ENCODE results near the gene CRYZL1. TPM values are rescaled to one million over a fixed set of nuclear protein-coding genes. Genes with fewer than 3 reads are reported as not detected.
A peak's percentile ranks its signal among the peaks of the same experiment; 100 is the strongest.
"Not testable (repeated sequence)": the region's sequence is repeated elsewhere in the genome, so short reads cannot be mapped to it uniquely, and the experiment has no call there.

Gene CRYZL1
- total RNA-seq, 1 experiment from 2014 or later = 24.8 TPM

- no peak for DNase-seq (ENCODE audit: low read depth, low spot score)
- H3K4me3 ChIP-seq (ENCODE audit: low read depth in 2 of 2, low read length in 2 of 2) = no peak overlapping the region
- H3K27ac ChIP-seq (ENCODE audit: low read length) = peak overlapping the region; percentile 59; the same call in 1 of the 2 replicates
- H3K9me3 ChIP-seq (ENCODE audit: control insufficient read depth, insufficient read depth, low read depth, low read length) = no peaks in the 10 kb centered on the region
- no peaks in the 10 kb centered on the region for H3K27me3 ChIP-seq (ENCODE audit: control insufficient read depth, insufficient read depth, low read length)
- intact Hi-C loops (cut with micrococcal nuclease; ENCODE audit: unreplicated experiment) = no loop called here
- peak; percentile 49; the same call in 1 of the 2 replicates for ATAC-seq
- ChIA-PET POLR2A (no interaction called here), CTCF (interaction anchor here (0.6 kb wide), 1 partner anchor 79 kb away, joined by 3 read pairs; no protein-coding TSS in a partner anchor)
- no TSS peak for BruUV-seq (replicated peaks)
- H3K36me3 ChIP-seq (ENCODE audit: control insufficient read depth, insufficient read depth, low read length) = peaks cover 24% of the 10 kb centered on the region
- TF ChIP-seq, protein P1, sequence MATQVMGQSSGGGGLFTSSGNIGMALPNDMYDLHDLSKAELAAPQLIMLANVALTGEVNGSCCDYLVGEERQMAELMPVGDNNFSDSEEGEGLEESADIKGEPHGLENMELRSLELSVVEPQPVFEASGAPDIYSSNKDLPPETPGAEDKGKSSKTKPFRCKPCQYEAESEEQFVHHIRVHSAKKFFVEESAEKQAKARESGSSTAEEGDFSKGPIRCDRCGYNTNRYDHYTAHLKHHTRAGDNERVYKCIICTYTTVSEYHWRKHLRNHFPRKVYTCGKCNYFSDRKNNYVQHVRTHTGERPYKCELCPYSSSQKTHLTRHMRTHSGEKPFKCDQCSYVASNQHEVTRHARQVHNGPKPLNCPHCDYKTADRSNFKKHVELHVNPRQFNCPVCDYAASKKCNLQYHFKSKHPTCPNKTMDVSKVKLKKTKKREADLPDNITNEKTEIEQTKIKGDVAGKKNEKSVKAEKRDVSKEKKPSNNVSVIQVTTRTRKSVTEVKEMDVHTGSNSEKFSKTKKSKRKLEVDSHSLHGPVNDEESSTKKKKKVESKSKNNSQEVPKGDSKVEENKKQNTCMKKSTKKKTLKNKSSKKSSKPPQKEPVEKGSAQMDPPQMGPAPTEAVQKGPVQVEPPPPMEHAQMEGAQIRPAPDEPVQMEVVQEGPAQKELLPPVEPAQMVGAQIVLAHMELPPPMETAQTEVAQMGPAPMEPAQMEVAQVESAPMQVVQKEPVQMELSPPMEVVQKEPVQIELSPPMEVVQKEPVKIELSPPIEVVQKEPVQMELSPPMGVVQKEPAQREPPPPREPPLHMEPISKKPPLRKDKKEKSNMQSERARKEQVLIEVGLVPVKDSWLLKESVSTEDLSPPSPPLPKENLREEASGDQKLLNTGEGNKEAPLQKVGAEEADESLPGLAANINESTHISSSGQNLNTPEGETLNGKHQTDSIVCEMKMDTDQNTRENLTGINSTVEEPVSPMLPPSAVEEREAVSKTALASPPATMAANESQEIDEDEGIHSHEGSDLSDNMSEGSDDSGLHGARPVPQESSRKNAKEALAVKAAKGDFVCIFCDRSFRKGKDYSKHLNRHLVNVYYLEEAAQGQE (IDR thresholded peaks at IDR 0.05; ENCODE audit: insufficient read depth in 1 of 2, low read depth in 2 of 2, low read length in 1 of 2) = no peak
- TF ChIP-seq TCF7L2 (IDR thresholded peaks at IDR 0.05; ENCODE audit: low read depth, low read length) (no peak), POLR2AphosphoS5 (IDR thresholded peaks at IDR 0.05; ENCODE audit: low read depth, low read length) (peak; percentile 43; the same call in 1 of the 2 replicates)
- H3K4me1 ChIP-seq (ENCODE audit: control insufficient read depth, insufficient read depth, low read length) = no peaks in the 10 kb centered on the region; the same call in 1 of the 2 replicates
- in situ Hi-C loops (cut with HindIII; ENCODE audit: low pct_unique_long_range_greater_than_20kb, low sequenced_read_pairs) = no loop called here
These were observed 62.5 kb downstream of the CRYZL1 start for GRCh38 chr21:33578959-33579542.

DNA sequence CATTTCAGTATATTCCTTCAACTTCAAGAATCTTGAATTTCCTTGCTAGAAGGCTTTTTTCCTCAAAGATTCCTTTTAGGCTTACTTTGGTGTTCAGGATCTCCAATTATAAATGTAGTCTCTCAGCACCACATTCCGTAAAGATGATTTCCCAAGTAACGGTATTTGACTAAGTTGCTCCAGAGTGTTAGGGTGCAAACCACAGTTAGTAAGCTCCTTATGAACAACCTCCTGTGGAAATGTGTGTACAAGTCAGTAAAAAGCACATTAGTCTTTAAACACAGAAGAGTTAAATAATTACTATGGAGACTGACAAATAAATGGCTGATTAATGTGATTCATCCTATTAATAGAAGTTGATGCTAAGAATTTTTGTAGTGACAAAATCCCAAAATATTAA lies 63.3 kb downstream of the CRYZL1 start:
- Histone ChIP-seq H3K9me3 (ENCODE audit: control insufficient read depth, insufficient read depth, low read depth, low read length) (no peaks in the 10 kb centered on the region), H3K27me3 (ENCODE audit: control insufficient read depth, insufficient read depth, low read length) (no peaks in the 10 kb centered on the region), H3K36me3 (ENCODE audit: control insufficient read depth, insufficient read depth, low read length) (peaks cover 26% of the 10 kb centered on the region), H3K4me1 (ENCODE audit: control insufficient read depth, insufficient read depth, low read length) (no peaks in the 10 kb centered on the region; the same call in 1 of the 2 replicates), H3K27ac (ENCODE audit: low read length) (no peak overlapping the region), H3K4me3 (ENCODE audit: low read depth in 2 of 2, low read length in 2 of 2) (no peak overlapping the region)
- ATAC-seq (no peak), DNase-seq (ENCODE audit: low read depth, low spot score) (no peak)
- ChIA-PET CTCF (no interaction called here), POLR2A (no interaction called here)
- TF ChIP-seq POLR2AphosphoS5 (IDR thresholded peaks at IDR 0.05; ENCODE audit: low read depth, low read length) (no peak), CTCF (IDR thresholded peaks at IDR 0.05) (no peak), SIN3A (IDR thresholded peaks at IDR 0.05; ENCODE audit: borderline replicate concordance, insufficient read depth, low read depth, low read length) (no peak), TCF7L2 (IDR thresholded peaks at IDR 0.05; ENCODE audit: low read depth, low read length) (no peak)
- TF ChIP-seq, protein P1 (IDR thresholded peaks at IDR 0.05; ENCODE audit: insufficient read depth in 1 of 2, low read depth in 2 of 2, low read length in 1 of 2) = no peak
- intact Hi-C loops (cut with micrococcal nuclease; ENCODE audit: unreplicated experiment) = no loop called here
- in situ Hi-C loops (cut with HindIII; ENCODE audit: low pct_unique_long_range_greater_than_20kb, low sequenced_read_pairs) = no loop called here
- BruUV-seq (replicated peaks) = no TSS peak

- in situ Hi-C loops (cut with HindIII; ENCODE audit: low pct_unique_long_range_greater_than_20kb, low sequenced_read_pairs); POLR2A ChIA-PET; H3K27ac ChIP-seq (ENCODE audit: low read length); H3K4me3 ChIP-seq (ENCODE audit: low read depth in 2 of 2, low read length in 2 of 2); DNase-seq (ENCODE audit: low read depth, low spot score); H3K27me3 ChIP-seq (ENCODE audit: control insufficient read depth, insufficient read depth, low read length); intact Hi-C loops (cut with micrococcal nuclease; ENCODE audit: unreplicated experiment); H3K4me1 ChIP-seq (ENCODE audit: control insufficient read depth, insufficient read depth, low read length); H3K9me3 ChIP-seq (ENCODE audit: control insufficient read depth, insufficient read depth, low read depth, low read length): not testable (repeated sequence)
- peak; percentile 62; the same call in 1 of the 2 replicates for ATAC-seq
- CTCF ChIA-PET = interaction anchor here (0.7 kb wide), 1 partner anchor 18 kb away, joined by 6 read pairs; no protein-coding TSS in a partner anchor
- peaks cover 35% of the 10 kb centered on the region for H3K36me3 ChIP-seq (ENCODE audit: control insufficient read depth, insufficient read depth, low read length)
- BruUV-seq (replicated peaks) = TSS peak; percentile 54
These were observed 64.8 kb downstream of the CRYZL1 start for GRCh38 chr21:33576741-33577141.
